Upper lobe of left lung (tissue), 6 donors: ENCODE data around the gene WT1. TPM values are rescaled to one million over a fixed set of nuclear protein-coding genes. Genes with fewer than 3 reads are reported as not detected.

Experiments
- ATAC-seq, 2 donors: fragments of 200-7000 bp; cut with Tn5 transposase; one replicate each; pipeline ENCODE4 v1.9.1; 2022; ENCODE audit warnings: mild to moderate bottlenecking in 2 of 2, moderate library complexity in 2 of 2; ENCODE audit not compliant: low FRiP score in 2 of 2
- DNase-seq, 2 donors: peaks; one replicate each; pipeline ENCODE4 v3.0.0-alpha.2; 2019 to 2020
- H3K27ac ChIP-seq, 4 donors: fragments of 200-600 bp; sonication (generic); one replicate each; pipeline ENCODE4 v1.5.1; 2016 to 2019
- H3K27me3 ChIP-seq, 4 donors: fragments of 200-600 bp; sonication (generic); one replicate each; pipeline ENCODE4 v1.5.1; 2017 to 2019
- H3K36me3 ChIP-seq, 4 donors: fragments of 200-600 bp; sonication (generic); one replicate each; pipeline ENCODE4 v1.5.1; 2016 to 2019
- H3K4me1 ChIP-seq, 4 donors: fragments of 200-600 bp; sonication (generic); one replicate each; pipeline ENCODE4 v1.5.1; 2018 to 2019
- H3K4me3 ChIP-seq, 4 donors: fragments of 200-600 bp; sonication (generic); one replicate each; pipeline ENCODE4 v1.5.1; 2017 to 2019; ENCODE audit warnings: mild to moderate bottlenecking in 2 of 4, moderate library complexity in 1 of 4
- H3K9me3 ChIP-seq, 4 donors: fragments of 200-600 bp; sonication (generic); one replicate each; pipeline ENCODE4 v1.5.1; 2018 to 2019
- EP300 ChIP-seq, 4 donors: sonication (generic); formaldehyde crosslinking; IDR thresholded peaks; one replicate each; pipeline ENCODE4 v1.5.1; 2017; ENCODE audit warnings: antibody characterized with exemption in 4 of 4, control low read depth in 2 of 4
- POLR2A ChIP-seq, 4 donors: fragments of 450-650 bp; IDR thresholded peaks; one replicate each; pipeline ENCODE4 v1.5.1; 2016 to 2017; ENCODE audit warnings: antibody characterized with exemption in 4 of 4, mild to moderate bottlenecking in 2 of 4
- POLR2AphosphoS5 ChIP-seq, 2 donors: sonication (generic); formaldehyde crosslinking; IDR thresholded peaks; one replicate each; pipeline ENCODE4 v1.5.1; 2017; ENCODE audit warnings: antibody characterized with exemption in 2 of 2
- WGBS, 2 donors: methylation state at CpG; one replicate each; pipeline ENCODE4 v1.1.5; 2017 to 2018; 5-methylcytosine and 5-hydroxymethylcytosine counted together
- total RNA-seq, 6 donors: library from RNA; depleted of rRNA in 4 of 6; stranded (reverse); fragments of >200 nt in 4 of 6; gene quantifications; one replicate each; pipeline versions ENCODE4 v1.1.0 to v1.2.1, GENCODE V29; 2016 to 2021
- TF ChIP-seq, protein P1 (sequence below), 6 experiments: fragments of 450-650 bp in 4 of 6; fragments of 200-600 bp in 2 of 6; sonication (generic) in 2 of 6; IDR thresholded peaks; one replicate each; pipeline ENCODE4 v1.5.1; 2016 to 2019; ENCODE audit warnings: antibody characterized with exemption in 6 of 6
- donor health status: DM: no; HTN: no; CAD: no; lungs with moderate emphysema.
- donor health status: DM: no; HTN: yes; CAD: no; lungs with severe emphysema.

WT1 gene
- total RNA-seq, 6 donors from 2014 or later = 0.77 to 1.1 TPM; not detected in 4

DNA sequence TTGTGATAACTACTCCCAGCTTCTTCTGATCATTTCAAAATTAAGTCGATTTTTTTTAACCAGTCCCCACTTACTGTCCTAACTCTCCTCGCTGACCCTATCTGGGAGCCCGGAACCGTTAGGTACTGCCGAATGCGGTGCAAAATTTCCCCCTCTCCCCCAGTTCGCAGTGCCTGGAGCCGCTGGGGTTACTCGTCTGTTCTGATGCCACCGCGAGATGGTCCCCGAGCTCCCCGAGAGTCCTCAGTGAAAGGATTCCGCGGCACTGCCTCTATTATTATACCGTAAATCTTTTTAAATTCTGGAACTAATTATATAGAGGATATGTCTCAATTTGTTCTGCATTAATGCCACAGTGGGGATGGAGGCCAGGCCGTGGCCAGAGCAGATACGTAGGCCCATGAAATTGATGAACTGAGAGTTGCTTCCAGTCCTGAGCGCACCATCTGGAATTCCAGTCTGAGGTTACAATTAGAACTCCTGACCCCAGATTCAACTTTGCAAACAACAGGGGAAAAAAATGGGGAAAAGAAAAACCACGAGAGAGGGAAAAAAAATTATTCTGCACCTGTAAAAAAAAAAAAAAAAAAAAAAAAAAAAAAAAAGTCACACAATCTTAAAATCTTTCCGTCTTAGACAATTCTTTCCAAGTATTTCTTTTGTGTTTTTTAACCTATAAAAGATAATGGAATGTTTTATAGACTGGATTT, 4.3 kb upstream of the WT1 start:
- DNase-seq (no peak), ATAC-seq (no peak)

DNA sequence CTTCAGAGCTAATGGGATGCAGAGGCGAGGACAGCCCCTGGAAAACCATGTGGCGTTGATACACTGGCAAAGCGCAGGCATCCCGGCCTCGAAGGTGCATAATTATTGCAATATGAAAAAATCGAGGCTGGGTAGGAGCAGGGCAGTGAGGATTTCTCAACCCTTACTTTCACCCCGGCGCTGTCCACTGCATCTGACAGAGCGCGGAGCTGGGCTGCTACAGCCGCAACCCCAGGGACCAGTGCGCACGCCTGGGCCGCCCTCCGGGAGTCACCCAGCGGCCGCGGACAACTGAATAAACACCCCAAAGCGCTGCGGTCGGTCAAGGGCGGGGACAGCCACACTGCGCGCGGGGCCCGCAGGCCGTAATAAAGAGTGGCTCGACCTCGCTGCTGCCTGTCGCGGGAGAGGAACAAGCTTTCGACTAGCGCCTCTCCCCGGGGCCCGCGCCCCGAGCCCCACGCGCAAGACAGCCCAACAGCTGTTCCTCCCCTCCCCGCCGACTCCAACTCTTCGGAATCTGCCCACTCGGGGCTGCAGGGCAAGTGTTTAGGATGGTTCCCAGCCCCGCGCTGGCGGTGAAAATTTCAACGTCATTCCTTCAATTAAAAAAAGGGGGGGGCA, 3.6 kb upstream of the WT1 start:
- Histone ChIP-seq H3K4me3 (no peak overlapping the region), H3K27ac (no peak overlapping the region), H3K27me3 (peaks cover 0 to 55% (median 35%) of the 10 kb centered on the region in 4 donors), H3K9me3 (no peaks in the 10 kb centered on the region), H3K4me1 (peaks cover 23 to 50% (median 29%) of the 10 kb centered on the region in 4 donors), H3K36me3 (no peaks in the 10 kb centered on the region)
- ATAC-seq (peak in 1 of 2 donors; percentile 3), DNase-seq (peak in 1 of 2 donors; percentile 81)
- TF ChIP-seq POLR2AphosphoS5 (IDR thresholded peaks at IDR 0.05) (no peak), POLR2A (IDR thresholded peaks at IDR 0.05) (no peak), EP300 (IDR thresholded peaks at IDR 0.05) (no peak)
- TF ChIP-seq, protein P1, sequence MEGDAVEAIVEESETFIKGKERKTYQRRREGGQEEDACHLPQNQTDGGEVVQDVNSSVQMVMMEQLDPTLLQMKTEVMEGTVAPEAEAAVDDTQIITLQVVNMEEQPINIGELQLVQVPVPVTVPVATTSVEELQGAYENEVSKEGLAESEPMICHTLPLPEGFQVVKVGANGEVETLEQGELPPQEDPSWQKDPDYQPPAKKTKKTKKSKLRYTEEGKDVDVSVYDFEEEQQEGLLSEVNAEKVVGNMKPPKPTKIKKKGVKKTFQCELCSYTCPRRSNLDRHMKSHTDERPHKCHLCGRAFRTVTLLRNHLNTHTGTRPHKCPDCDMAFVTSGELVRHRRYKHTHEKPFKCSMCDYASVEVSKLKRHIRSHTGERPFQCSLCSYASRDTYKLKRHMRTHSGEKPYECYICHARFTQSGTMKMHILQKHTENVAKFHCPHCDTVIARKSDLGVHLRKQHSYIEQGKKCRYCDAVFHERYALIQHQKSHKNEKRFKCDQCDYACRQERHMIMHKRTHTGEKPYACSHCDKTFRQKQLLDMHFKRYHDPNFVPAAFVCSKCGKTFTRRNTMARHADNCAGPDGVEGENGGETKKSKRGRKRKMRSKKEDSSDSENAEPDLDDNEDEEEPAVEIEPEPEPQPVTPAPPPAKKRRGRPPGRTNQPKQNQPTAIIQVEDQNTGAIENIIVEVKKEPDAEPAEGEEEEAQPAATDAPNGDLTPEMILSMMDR (IDR thresholded peaks at IDR 0.05) = no peak
- WGBS, 2 donors = 5 to 6% methylated on average over 13 to 37 of the region's 47 CpGs

More for the DNA sequence above, 4.3 kb upstream of the WT1 start:
- Histone ChIP-seq H3K9me3 (no peaks in the 10 kb centered on the region), H3K4me3 (no peak overlapping the region), H3K27me3 (peaks cover 0 to 48% (median 31%) of the 10 kb centered on the region in 4 donors), H3K27ac (no peak overlapping the region), H3K36me3 (no peaks in the 10 kb centered on the region), H3K4me1 (peaks cover 17 to 43% (median 22%) of the 10 kb centered on the region in 4 donors)
- TF ChIP-seq POLR2A (IDR thresholded peaks at IDR 0.05) = no peak
- TF ChIP-seq, protein P1 (IDR thresholded peaks at IDR 0.05) = no peak
- TF ChIP-seq POLR2AphosphoS5 (IDR thresholded peaks at IDR 0.05) = no peak
- no peak for TF ChIP-seq EP300 (IDR thresholded peaks at IDR 0.05)
- WGBS, 2 donors = 10 to 14% methylated on average over 21 of the region's 21 CpGs

DNA sequence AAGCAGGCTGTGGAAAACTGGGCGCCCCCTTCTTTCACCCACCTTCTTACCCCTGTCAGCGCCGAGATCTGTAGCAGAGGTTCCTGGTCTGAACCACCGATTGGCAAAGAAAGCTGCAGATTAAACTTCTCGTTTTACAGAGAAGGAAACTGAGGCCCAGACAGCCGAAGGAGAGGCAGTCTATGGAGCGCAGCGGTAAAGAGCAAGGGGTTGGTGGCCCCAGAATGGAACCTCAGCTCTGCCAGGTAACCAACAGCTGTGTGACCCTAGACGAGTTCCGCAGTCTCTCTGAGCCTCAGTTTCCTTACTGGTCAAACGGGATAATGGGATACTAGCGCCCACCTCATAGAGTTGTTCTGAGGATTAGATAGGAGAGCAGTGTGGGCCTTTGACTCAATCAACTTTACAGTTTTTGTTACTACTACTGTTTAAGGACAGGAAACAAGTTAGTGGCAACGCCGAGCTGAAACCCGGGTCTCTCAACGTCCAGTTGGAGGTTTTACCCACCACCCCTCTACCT, 3.1 kb upstream of the WT1 start:
- Histone ChIP-seq H3K27ac (no peak overlapping the region), H3K4me3 (no peak overlapping the region), H3K27me3 (peaks cover 0 to 61% (median 37%) of the 10 kb centered on the region in 4 donors), H3K4me1 (peaks cover 28 to 55% (median 34%) of the 10 kb centered on the region in 4 donors), H3K9me3 (no peaks in the 10 kb centered on the region), H3K36me3 (no peaks in the 10 kb centered on the region)
- no peak for TF ChIP-seq POLR2AphosphoS5 (IDR thresholded peaks at IDR 0.05)
- TF ChIP-seq, protein P1 (IDR thresholded peaks at IDR 0.05) = no peak
- TF ChIP-seq EP300 (IDR thresholded peaks at IDR 0.05) = no peak
- no peak for TF ChIP-seq POLR2A (IDR thresholded peaks at IDR 0.05)
- WGBS, 2 donors = 8 to 10% methylated on average over 13 to 16 of the region's 16 CpGs
- ATAC-seq (no peak), DNase-seq (no peak)

DNA sequence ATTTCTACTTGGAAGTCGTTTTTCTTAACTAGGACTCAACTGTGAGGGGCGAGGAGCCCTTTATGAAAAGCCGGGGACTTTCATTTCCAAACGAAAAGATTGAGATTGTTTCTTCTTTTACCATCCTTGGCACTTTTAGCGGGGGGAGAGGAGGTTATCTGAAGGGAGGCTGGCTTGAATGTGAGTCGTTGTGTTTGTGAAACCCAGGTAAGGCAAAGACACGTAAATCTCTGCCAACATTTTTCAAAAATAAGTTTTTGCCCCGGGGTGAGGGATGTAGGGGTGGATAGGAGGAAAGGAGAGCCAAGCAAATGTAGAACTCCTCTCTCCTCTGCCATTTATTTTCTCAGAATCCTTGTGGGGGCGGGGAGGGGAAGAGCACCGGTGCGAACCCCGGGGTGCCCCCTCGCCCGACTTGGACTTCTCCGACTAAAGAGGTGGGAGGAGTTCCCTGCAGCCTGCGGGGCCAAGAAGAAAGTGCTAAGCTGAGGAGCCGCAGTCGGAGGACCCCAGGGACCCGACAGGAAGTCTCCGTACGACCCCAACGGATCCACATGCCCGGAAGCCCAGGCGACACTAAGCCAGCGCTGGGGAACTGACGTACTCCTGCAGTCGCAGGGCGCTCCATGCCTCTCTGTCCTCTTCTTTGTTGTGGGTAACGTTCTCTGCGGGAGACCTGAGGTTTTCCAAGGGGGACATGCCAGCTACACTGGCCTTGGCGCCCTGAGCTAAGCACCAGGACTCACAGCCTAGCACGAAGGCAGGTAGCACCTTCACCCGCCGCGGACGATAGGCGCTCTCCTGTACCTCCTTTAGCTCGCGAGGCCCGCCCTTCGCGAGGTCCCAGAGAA, 2.4 kb upstream of the WT1 start:
- ATAC-seq = no peak
- H3K9me3 ChIP-seq = no peaks in the 10 kb centered on the region
- TF ChIP-seq POLR2AphosphoS5 (IDR thresholded peaks at IDR 0.05) (no peak), POLR2A (IDR thresholded peaks at IDR 0.05) (no peak), EP300 (IDR thresholded peaks at IDR 0.05) (no peak)
- TF ChIP-seq, protein P1 (IDR thresholded peaks at IDR 0.05) = no peak
- H3K27me3 ChIP-seq = peaks cover 0 to 63% (median 38%) of the 10 kb centered on the region in 4 donors
- DNase-seq = peak in 1 of 2 donors; percentile 31
- WGBS, 2 donors = 5 to 8% methylated on average over 14 to 42 of the region's 42 CpGs
- H3K36me3 ChIP-seq = no peaks in the 10 kb centered on the region
- H3K27ac ChIP-seq = no peak overlapping the region
- H3K4me1 ChIP-seq = peaks cover 34 to 62% (median 37%) of the 10 kb centered on the region in 4 donors
- H3K4me3 ChIP-seq = no peak overlapping the region
